Measurements from ENCODE around the gene IGLL5.

GRCh38 chr22:22870577-22871404 lies 16.8 kb upstream of the IGLL5 start:
- no peak for TF ChIP-seq CTCF (IDR thresholded peaks at IDR 0.05)
- TF ChIP-seq POLR2A (IDR thresholded peaks at IDR 0.05), result no peak

All from testis (tissue), 2 donors.